ENCODE data around the gene RAD51B.
"Not testable (repeated sequence)": the region's sequence is repeated elsewhere in the genome, so short reads cannot be mapped to it uniquely, and the experiment has no call there.

Gene RAD51B

GRCh38 chr14:68749487-68750475, 930.2 kb downstream of the RAD51B start:
- DNase-seq (ENCODE audit: low read depth in 3 of 3, low spot score in 1 of 3): no peak

GRCh38 chr14:68752271-68753006, 932.9 kb downstream of the RAD51B start:
- no peak for DNase-seq (ENCODE audit: low read depth in 3 of 3, low spot score in 1 of 3)

GRCh38 chr14:68753690-68754089, 934.1 kb downstream of the RAD51B start:
- no peak for DNase-seq (ENCODE audit: low read depth in 3 of 3, low spot score in 1 of 3)

- no peak for DNase-seq (ENCODE audit: low read depth in 3 of 3, low spot score in 1 of 3)
Measured at GRCh38 chr14:68755016-68755353, 935.4 kb downstream of the RAD51B start.

GRCh38 chr14:68756000-68756481, 936.5 kb downstream of the RAD51B start:
- DNase-seq (ENCODE audit: low read depth in 3 of 3, low spot score in 1 of 3): no peak

GRCh38 chr14:68756734-68757133, 937.2 kb downstream of the RAD51B start:
- DNase-seq (ENCODE audit: low read depth in 3 of 3, low spot score in 1 of 3): no peak

- no peak for DNase-seq (ENCODE audit: low read depth in 3 of 3, low spot score in 1 of 3)
Measured at GRCh38 chr14:68757618-68758081, 938.1 kb downstream of the RAD51B start.

GRCh38 chr14:68758301-68758700, 938.7 kb downstream of the RAD51B start:
- no peak for DNase-seq (ENCODE audit: low read depth in 3 of 3, low spot score in 1 of 3)

DNA sequence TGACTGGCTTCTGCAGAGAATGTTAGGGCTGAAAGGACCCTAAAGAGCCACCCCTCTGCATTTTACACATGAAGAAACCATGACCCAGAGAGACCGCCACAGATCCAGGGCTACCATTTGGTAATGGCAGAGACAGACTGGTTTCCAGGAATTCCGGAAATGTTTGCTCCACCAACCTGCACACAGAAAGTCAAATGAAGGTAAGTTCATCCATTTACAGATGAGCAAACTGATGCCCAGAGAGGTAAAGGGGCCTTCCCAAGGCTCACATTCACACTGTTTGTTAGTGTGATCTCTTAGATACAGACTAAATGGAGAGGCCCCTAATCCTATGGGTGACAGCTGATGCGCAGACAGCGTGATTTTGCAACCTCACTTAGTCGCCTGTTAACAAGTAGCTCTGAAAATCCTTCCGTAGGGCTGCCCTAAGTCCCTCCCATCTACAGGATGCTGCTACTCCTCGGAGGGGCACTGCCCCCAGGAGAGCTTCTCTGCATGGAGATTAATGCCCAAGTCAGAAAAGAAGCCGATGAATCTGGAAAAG, 939.5 kb downstream of the RAD51B start:
- no peak for DNase-seq (ENCODE audit: low read depth in 3 of 3, low spot score in 1 of 3)

DNA sequence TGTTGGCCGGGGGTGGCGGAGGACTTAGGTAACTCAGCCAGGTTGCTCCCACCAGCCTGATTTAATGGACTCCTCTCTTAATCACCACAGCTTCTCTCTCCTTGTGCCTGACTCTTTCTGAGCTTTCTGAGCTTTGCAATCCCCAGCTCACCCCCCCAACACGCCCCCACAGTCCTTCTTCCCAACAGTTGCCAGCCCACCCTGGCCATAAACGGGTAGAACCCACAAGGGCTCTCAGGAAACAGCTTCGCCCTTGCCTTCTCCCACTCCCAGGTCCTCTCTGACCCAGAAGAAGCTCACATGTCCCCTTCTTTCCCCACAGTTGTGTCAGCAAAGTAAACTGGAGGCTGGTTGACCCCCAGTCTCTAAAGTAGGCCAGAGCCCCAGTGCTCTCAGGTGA, 940.4 kb downstream of the RAD51B start:
- no peak for DNase-seq (ENCODE audit: low read depth in 3 of 3, low spot score in 1 of 3)

DNA sequence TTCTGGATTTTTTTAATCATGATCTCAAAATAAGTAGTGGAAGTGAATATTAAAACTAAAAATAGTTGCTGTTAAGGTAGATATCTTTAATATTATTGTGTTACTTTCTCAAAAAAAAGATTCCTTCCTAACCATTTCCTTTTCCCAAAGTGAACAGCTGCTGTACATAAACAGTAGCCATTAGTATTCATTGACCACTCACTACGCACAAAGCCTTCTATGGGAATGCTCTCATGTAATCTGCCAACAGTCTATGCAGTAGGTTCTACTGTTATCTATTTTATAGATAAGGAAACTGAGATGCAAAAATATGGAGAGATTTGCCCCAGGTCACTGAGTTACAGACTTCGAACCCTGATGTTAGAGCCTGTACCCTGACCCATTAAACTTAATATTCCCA, 941.2 kb downstream of the RAD51B start:
- no peak for DNase-seq (ENCODE audit: low read depth in 3 of 3, low spot score in 1 of 3)

- no peak for DNase-seq (ENCODE audit: low read depth in 3 of 3, low spot score in 1 of 3)
Measured at GRCh38 chr14:68761391-68761790, 941.8 kb downstream of the RAD51B start.

DNA sequence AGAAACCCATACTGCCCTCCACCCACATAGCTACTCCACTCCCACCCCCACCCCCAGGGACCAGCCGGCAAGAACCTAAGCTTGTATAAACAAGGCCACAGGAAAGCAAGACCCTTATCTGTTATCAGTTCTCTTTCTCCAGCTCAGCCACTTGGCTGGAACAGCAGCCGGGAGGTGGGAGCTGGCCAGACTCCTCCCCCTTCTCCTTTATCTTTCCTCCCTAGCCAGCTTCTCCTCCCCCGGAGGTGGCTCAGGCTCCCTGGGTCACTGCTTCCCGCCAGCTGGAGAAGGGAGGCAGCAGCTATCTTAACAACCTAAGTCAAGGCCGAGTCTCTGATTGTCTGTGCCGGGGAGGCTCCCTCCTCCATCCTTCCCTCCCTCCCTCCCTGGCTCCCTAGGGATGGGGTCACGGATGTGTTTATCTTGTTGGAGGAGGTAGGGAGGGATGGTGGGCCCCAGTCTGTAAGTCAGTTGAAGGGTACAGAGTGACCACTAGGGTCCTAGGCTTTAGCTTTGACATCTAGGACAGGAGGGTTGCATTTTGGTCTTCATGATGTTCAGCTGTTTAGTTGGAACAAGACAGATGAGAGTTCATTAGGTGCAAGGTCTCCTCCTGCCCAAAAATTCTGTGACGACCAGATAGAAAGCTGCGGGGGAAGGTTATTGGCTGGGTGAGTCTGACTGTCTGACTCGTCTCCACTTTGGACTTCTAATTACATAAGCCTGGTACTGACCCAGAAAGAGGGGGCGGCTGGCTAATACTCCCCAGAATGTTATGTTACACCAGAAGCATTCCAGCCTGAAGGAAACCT, 943.6 kb downstream of the RAD51B start:
- no peak for DNase-seq (ENCODE audit: low read depth in 3 of 3, low spot score in 1 of 3)

GRCh38 chr14:68763843-68764242, 944.3 kb downstream of the RAD51B start:
- DNase-seq (ENCODE audit: low read depth in 3 of 3, low spot score in 1 of 3): not testable (repeated sequence)

DNA sequence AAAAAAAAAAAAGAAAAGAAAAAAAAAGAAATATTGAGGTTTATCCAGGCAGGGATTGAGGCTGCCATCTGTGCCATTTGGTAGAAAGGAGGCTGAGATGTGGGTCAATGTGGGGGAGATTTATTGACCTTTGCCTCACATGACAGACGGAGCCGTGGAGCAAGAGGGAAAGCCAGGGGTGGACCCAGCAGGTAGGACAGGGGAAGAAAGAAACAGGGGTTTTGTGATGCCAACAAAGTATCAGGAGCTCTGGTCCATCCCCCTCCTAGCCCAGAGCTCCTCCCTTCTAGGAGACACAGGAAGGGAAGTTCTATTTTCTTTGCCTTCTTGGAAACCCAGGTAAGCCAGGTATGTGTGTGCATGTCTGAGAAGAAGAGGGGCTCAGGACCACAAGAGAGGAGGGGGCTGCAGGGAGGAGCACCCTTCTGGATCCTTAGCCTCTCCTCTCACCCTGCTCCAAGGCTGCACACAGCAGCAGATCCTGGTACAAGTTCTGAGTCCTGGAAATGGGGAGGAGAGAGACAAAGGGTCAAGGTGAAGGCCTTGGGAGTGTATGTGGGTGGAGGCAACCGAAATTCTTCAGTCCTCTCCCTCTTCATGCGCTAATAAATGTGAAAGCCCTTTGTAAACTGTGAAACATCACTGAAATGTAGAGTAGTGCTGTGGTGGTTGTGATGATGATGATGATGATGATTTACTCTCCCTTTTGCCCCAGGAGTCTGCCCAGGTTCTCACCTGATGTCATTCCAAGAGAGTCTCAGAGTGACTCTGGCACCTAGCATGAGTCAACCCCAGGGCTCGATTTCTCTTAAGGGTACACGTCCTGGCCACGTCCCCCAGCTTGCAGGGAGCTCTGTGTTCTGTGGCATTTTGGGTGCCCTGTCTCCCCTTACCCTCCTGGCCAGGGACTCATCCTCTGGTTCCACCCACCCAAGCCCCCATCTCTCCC, 947.0 kb downstream of the RAD51B start:
- DNase-seq (ENCODE audit: low read depth in 3 of 3, low spot score in 1 of 3): no peak

- no peak for DNase-seq (ENCODE audit: low read depth in 3 of 3, low spot score in 1 of 3)
Measured at GRCh38 chr14:68767248-68767645, 947.7 kb downstream of the RAD51B start.

DNA sequence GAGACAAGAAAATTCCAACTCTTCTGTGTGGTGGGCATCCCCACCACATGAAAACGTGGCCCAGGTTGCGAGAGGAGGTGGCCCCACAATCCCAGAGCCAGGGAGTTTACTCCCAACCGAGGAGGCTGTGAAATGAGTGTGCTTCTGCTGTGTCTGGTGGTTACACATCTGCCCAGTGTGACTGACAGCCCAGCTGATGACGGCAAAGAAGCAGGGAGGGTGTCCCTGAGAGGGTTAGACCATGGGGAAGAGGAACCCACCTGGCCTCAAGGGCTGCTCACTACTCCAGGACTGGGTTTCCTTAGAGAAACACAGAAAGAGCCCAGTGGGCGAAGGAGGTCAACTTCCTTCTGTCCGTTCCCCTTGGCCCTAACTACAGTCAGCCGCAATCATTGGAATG, 948.7 kb downstream of the RAD51B start:
- no peak for DNase-seq (ENCODE audit: low read depth in 3 of 3, low spot score in 1 of 3)

DNA sequence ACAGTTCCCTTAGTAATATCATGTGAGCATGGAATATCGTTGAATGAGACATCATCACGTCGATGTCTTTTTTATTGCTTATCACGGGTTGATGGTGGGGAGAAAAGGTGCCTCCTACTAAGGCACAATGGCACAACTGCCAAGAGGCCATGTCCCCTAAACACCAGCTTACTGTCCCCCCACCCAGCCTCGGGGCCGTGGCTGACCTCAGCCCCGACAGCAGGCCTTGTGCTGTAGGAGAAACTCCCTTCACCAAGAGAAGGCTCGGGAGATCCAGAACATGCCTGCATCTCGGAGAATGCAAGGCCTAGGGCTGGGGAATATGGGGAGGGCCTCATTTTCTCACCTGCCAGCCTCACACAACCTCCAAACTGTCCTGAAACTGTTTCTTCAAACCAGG, 950.5 kb downstream of the RAD51B start:
- no peak for DNase-seq (ENCODE audit: low read depth in 3 of 3, low spot score in 1 of 3)

- no peak for DNase-seq (ENCODE audit: low read depth in 3 of 3, low spot score in 1 of 3)
Measured at GRCh38 chr14:68770553-68771286, 951.1 kb downstream of the RAD51B start.

Measured in stimulated activated CD4-positive, alpha-beta T cell treated with anti-CD3 and anti-CD28 coated beads, TNF-alpha, amount 100 ng/mL, for 1 hour (primary cell).